Thyroid gland (tissue), 4 donors: Measurements from ENCODE around the gene PRMT3. TPM values are rescaled to one million over a fixed set of nuclear protein-coding genes. Genes with fewer than 3 reads are reported as not detected.
"Not testable (repeated sequence)": the region's sequence is repeated elsewhere in the genome, so short reads cannot be mapped to it uniquely, and the experiment has no call there.

Source experiments
- DNase-seq, 2 donors: peaks; one replicate each; pipeline ENCODE4 v3.0.0-alpha.2; 2019
- H3K27ac ChIP-seq, 3 donors: fragments of 200-600 bp; sonication (generic); 1 replicate in 2 of 3; 2 replicates in 1 of 3; pipeline ENCODE4 v1.5.1; 2016 to 2019; ENCODE audit warnings: mild to moderate bottlenecking in 1 of 3, moderate library complexity in 1 of 3
- H3K27me3 ChIP-seq: fragments of 200-600 bp; sonication (generic); one replicate; pipeline ENCODE4 v1.5.1; 2019
- H3K36me3 ChIP-seq, 2 donors: fragments of 200-600 bp; sonication (generic); one replicate each; pipeline ENCODE4 v1.5.1; 2016 to 2019
- H3K4me1 ChIP-seq, 2 donors: fragments of 200-600 bp; sonication (generic); one replicate each; pipeline ENCODE4 v1.5.1; 2017 to 2019
- H3K4me3 ChIP-seq, 3 donors: fragments of 200-600 bp; sonication (generic); replicated peaks in 1 of 3; 1 replicate in 2 of 3; 2 replicates in 1 of 3; pipeline ENCODE4 v1.5.1; 2016; ENCODE audit warnings: mild to moderate bottlenecking in 1 of 3
- H3K9me3 ChIP-seq: fragments of 200-600 bp; sonication (generic); one replicate; pipeline ENCODE4 v1.5.1; 2017
- CTCF ChIP-seq, 6 experiments: fragments of 200-600 bp in 3 of 6; fragments of 450-650 bp in 3 of 6; sonication (generic) in 3 of 6; IDR thresholded peaks; one replicate each; pipeline ENCODE4 v1.5.1; 2016 to 2019; ENCODE audit warnings: antibody characterized with exemption in 6 of 6, mild to moderate bottlenecking in 2 of 6, inconsistent platforms in 1 of 6, moderate library complexity in 1 of 6
- POLR2A ChIP-seq, 2 donors: fragments of 450-650 bp; IDR thresholded peaks; one replicate each; pipeline ENCODE4 v1.6.1; 2017; ENCODE audit warnings: antibody characterized with exemption in 2 of 2, mild to moderate bottlenecking in 2 of 2, moderate library complexity in 1 of 2
- WGBS, 2 donors: methylation state at CpG; one replicate each; pipeline ENCODE4 v1.1.5; 2017; 5-methylcytosine and 5-hydroxymethylcytosine counted together
- intact Hi-C: fragments of 100-400 bp; cut with DNase I; formaldehyde crosslinking; loops from one replicate; pipeline ENCODE4 v1.15.1; 2023
- total RNA-seq, 4 donors: library from RNA; depleted of rRNA; stranded (reverse); fragments of >200 nt; gene quantifications; one replicate each; pipeline ENCODE4 v1.2.3, GENCODE V29; 2016

PRMT3 gene
- total RNA-seq, 4 donors from 2014 or later, result 40.3 to 81.1 (median 75.3) TPM

- H3K9me3 ChIP-seq, result no peaks in the 10 kb centered on the region
- TF ChIP-seq POLR2A (IDR thresholded peaks at IDR 0.05) (no peak), CTCF (IDR thresholded peaks at IDR 0.05) (no peak)
- no peaks in the 10 kb centered on the region for H3K27me3 ChIP-seq
- H3K4me1 ChIP-seq, result no peaks in the 10 kb centered on the region
- H3K4me3 ChIP-seq, result no peak overlapping the region
- intact Hi-C loops, result no loop called here
- WGBS, 2 donors, result 98% methylated on average over 2 of the region's 2 CpGs
- no peak overlapping the region for H3K27ac ChIP-seq
- no peaks in the 10 kb centered on the region for H3K36me3 ChIP-seq
- DNase-seq, result no peak
Observed at GRCh38 chr11:20474882-20475517, 87.5 kb downstream of the PRMT3 start.

- Histone ChIP-seq H3K27ac (no peak overlapping the region), H3K27me3 (no peaks in the 10 kb centered on the region), H3K36me3 (no peaks in the 10 kb centered on the region), H3K9me3 (no peaks in the 10 kb centered on the region), H3K4me1 (no peaks in the 10 kb centered on the region), H3K4me3 (no peak overlapping the region)
- intact Hi-C loops, result no loop called here
- no peak for TF ChIP-seq CTCF (IDR thresholded peaks at IDR 0.05)
- TF ChIP-seq POLR2A (IDR thresholded peaks at IDR 0.05), result no peak
- no peak for DNase-seq
- 74 to 86% methylated on average over 7 of the region's 7 CpGs for WGBS, 2 donors
Observed at GRCh38 chr11:20477418-20478090, 90.0 kb downstream of the PRMT3 start.

- Histone ChIP-seq H3K4me3 (no peak overlapping the region), H3K27me3 (no peaks in the 10 kb centered on the region), H3K36me3 (no peaks in the 10 kb centered on the region), H3K9me3 (no peaks in the 10 kb centered on the region), H3K4me1 (no peaks in the 10 kb centered on the region), H3K27ac (no peak overlapping the region)
- 96 to 98% methylated on average over 6 of the region's 6 CpGs for WGBS, 2 donors
- no peak for DNase-seq
- TF ChIP-seq POLR2A (IDR thresholded peaks at IDR 0.05), result no peak
- TF ChIP-seq CTCF (IDR thresholded peaks at IDR 0.05), result no peak
- intact Hi-C loops, result no loop called here
Observed at GRCh38 chr11:20479513-20479912, 92.0 kb downstream of the PRMT3 start.

GRCh38 chr11:20483931-20484330, 96.4 kb downstream of the PRMT3 start:
- Histone ChIP-seq H3K9me3 (no peaks in the 10 kb centered on the region), H3K4me3 (no peak overlapping the region), H3K36me3 (no peaks in the 10 kb centered on the region), H3K27me3 (no peaks in the 10 kb centered on the region), H3K4me1 (no peaks in the 10 kb centered on the region), H3K27ac (no peak overlapping the region)
- no peak for DNase-seq
- no peak for TF ChIP-seq POLR2A (IDR thresholded peaks at IDR 0.05)
- 98 to 100% methylated on average over 1 of the region's 1 CpG for WGBS, 2 donors
- intact Hi-C loops, result no loop called here

GRCh38 chr11:20484416-20484815, 96.9 kb downstream of the PRMT3 start:
- H3K27me3 ChIP-seq, H3K27ac ChIP-seq, H3K4me3 ChIP-seq, H3K9me3 ChIP-seq, H3K4me1 ChIP-seq, DNase-seq, intact Hi-C loops, H3K36me3 ChIP-seq: not testable (repeated sequence)
- WGBS, 2 donors, result 89 to 93% methylated on average over 1 of the region's 1 CpG

GRCh38 chr11:20488352-20488751, 100.8 kb downstream of the PRMT3 start:
- Histone ChIP-seq H3K9me3 (no peaks in the 10 kb centered on the region), H3K27me3 (no peaks in the 10 kb centered on the region), H3K4me1 (no peaks in the 10 kb centered on the region), H3K36me3 (no peaks in the 10 kb centered on the region), H3K4me3 (no peak overlapping the region), H3K27ac (no peak overlapping the region)
- TF ChIP-seq CTCF (IDR thresholded peaks at IDR 0.05) (no peak), POLR2A (IDR thresholded peaks at IDR 0.05) (no peak)
- WGBS, 2 donors, result 45 to 79% methylated on average over 1 of the region's 1 CpG
- no peak for DNase-seq
- intact Hi-C loops, result no loop called here
